Effector memory CD8-positive, alpha-beta T cell (primary cell): ENCODE measurements around the gene SLC35E2B.
"Not testable (repeated sequence)": the region's sequence is repeated elsewhere in the genome, so short reads cannot be mapped to it uniquely, and the experiment has no call there.

Experiments used
- ATAC-seq: fragments of 150-1000 bp; cut with Tn5 transposase; replicated peaks from 2 replicates; pipeline ENCODE4 v1.10.0; 2021; ENCODE audit warnings: mild to moderate bottlenecking, moderate library complexity
- DNase-seq, 3 experiments: peaks; one replicate each; pipeline ENCODE4 v3.0.0; 2021
- H3K27ac Mint-ChIP-seq, 2 donors: one replicate each; pipeline ENCODE4 v1.8.0; 2022; ENCODE audit warnings: mild to moderate bottlenecking in 2 of 2, mixed read lengths in 2 of 2, moderate library complexity in 2 of 2
- H3K27me3 Mint-ChIP-seq, 2 donors: one replicate each; pipeline ENCODE4 v1.8.0; 2022; ENCODE audit warnings: mixed read lengths in 2 of 2
- H3K36me3 Mint-ChIP-seq: one replicate; pipeline ENCODE4 v1.8.0; 2022; ENCODE audit warnings: mild to moderate bottlenecking, moderate library complexity, mixed read lengths; ENCODE audit not compliant: insufficient read depth
- H3K4me1 Mint-ChIP-seq, 2 donors: one replicate each; pipeline ENCODE4 v1.8.0; 2022; ENCODE audit warnings: low read depth in 2 of 2, mixed read lengths in 2 of 2
- H3K4me3 Mint-ChIP-seq, 2 donors: one replicate each; pipeline ENCODE4 v1.8.0; 2022; ENCODE audit warnings: mild to moderate bottlenecking in 2 of 2, mixed read lengths in 2 of 2, moderate library complexity in 2 of 2
- H3K9me3 Mint-ChIP-seq, 2 donors: one replicate each; pipeline ENCODE4 v1.8.0; 2022; ENCODE audit warnings: mixed read lengths in 2 of 2

The SLC35E2B gene

DNA sequence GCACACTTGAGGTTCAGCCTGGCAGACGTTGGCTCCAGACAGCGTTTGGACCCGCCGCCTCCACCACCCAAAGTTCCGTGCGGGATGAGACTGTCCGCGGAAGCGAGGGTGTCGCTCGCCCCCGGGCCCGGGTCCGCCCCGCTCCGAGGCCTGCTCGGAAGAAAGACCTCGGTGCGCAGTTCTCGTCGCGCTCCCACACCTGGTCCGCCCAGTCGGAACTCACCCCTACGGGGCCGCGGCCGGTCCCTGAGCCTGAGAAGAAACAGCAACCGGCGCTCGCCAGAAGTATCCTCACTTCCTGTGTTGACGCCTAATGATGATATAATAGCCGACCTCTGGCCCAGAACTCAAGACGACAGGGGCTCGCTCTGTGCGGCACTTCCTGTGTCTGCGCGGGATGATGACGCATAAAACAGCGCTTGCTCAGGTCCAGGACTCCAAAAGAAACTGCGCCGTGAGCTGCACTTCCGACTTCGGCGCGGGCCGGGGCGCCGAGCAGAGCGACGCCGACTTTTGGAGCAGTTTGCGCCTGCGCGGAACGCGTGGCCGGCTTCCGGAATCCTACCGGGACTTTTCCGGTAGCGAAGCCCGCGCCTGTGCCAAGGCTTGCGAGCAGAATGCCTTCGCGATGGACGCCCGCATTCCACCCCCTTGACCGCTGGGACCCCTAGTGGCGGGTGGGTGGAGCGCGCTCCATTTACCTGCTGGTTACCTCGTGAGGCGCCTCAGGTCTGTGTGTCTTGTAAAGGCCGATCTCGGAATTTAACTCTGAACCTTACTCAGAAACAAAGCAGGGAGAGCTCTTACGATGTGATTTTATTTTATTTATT is 31.7 kb upstream of the SLC35E2B start, which contains the start of gene CDK11A:
CDK11A (minus strand) TSS at position 323 of the 830 bp plus-strand sequence. CDS start 1,539 bp downstream, outside the sequence.
- ATAC-seq = peak; percentile 90
- not testable (repeated sequence) for H3K4me1 Mint-ChIP-seq, H3K9me3 Mint-ChIP-seq, H3K27me3 Mint-ChIP-seq
- Mint-ChIP-seq H3K36me3 (peaks cover 34% of the 10 kb centered on the region), H3K27ac (peak within 1 kb of the TSS; percentile 92 to 97), H3K4me3 (peak within 1 kb of the TSS; percentile 85 to 94)
- DNase-seq = peak; percentile 87 to 96 (median 88)

GRCh38 chr1:1721201-1721600 is 28.6 kb upstream of the SLC35E2B start:
- DNase-seq (no peak), ATAC-seq (no peak)
- Mint-ChIP-seq H3K27me3 (no peaks in the 10 kb centered on the region), H3K27ac (peak overlapping the region in 1 of 2 donors; percentile 19), H3K4me3 (no peak overlapping the region), H3K9me3 (no peaks in the 10 kb centered on the region), H3K4me1 (peaks cover 0 to 7% of the 10 kb centered on the region in 2 donors), H3K36me3 (peaks cover 46% of the 10 kb centered on the region)

- not testable (repeated sequence) for H3K27me3 Mint-ChIP-seq, H3K9me3 Mint-ChIP-seq, H3K4me3 Mint-ChIP-seq, H3K27ac Mint-ChIP-seq, H3K4me1 Mint-ChIP-seq, DNase-seq, ATAC-seq
- peaks cover 34% of the 10 kb centered on the region for H3K36me3 Mint-ChIP-seq
These were observed 22.7 kb upstream of the SLC35E2B start for GRCh38 chr1:1715109-1715883.

DNA sequence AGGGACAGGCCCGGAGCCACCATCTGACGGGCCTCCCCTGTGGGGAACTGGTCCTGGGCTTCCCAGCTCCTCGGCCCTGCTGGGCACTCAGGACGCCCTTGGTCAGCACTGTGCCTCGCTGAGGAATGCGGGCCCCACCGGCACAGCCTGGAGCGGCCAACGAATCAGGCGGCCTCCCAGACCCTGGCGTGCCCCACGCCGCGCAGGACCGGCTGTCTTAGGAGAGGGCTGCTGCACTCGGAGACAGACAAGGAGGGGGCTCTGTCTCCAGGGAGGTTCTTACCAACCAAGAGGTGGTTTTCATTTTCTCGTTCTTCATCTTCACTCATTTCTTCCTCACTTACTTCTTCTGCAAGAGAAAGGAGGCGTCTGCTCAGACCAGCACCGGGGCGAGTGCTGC is 15.3 kb upstream of the SLC35E2B start:
- not testable (repeated sequence) for H3K4me1 Mint-ChIP-seq, H3K9me3 Mint-ChIP-seq, ATAC-seq, DNase-seq, H3K36me3 Mint-ChIP-seq, H3K27ac Mint-ChIP-seq, H3K4me3 Mint-ChIP-seq, H3K27me3 Mint-ChIP-seq

- H3K27ac Mint-ChIP-seq, H3K9me3 Mint-ChIP-seq, H3K36me3 Mint-ChIP-seq, ATAC-seq, DNase-seq, H3K4me3 Mint-ChIP-seq, H3K27me3 Mint-ChIP-seq, H3K4me1 Mint-ChIP-seq: not testable (repeated sequence)
These were observed 14.6 kb upstream of the SLC35E2B start for GRCh38 chr1:1707241-1707640.

DNA sequence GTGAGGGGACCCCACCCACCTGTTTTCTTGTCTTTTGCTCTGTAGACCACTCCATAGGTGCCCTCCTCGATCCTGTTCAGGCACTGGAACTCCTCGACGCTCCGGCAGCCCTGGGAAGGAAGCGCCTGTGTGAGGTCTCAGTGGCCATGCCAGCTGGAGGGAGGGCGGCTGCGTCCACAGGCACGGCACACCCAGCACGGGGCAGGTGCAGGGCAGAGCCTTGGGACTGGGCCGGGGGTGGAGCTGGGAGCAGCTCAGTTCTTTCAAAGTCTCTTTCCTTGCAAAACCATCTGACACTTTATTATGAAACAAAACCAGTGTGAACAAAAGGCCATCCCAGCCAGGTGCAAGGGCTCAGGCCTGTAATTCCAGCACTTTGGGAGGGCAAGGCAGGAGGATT is 13.0 kb upstream of the SLC35E2B start:
- H3K27me3 Mint-ChIP-seq, DNase-seq, ATAC-seq, H3K4me3 Mint-ChIP-seq, H3K36me3 Mint-ChIP-seq, H3K9me3 Mint-ChIP-seq, H3K4me1 Mint-ChIP-seq, H3K27ac Mint-ChIP-seq: not testable (repeated sequence)

DNA sequence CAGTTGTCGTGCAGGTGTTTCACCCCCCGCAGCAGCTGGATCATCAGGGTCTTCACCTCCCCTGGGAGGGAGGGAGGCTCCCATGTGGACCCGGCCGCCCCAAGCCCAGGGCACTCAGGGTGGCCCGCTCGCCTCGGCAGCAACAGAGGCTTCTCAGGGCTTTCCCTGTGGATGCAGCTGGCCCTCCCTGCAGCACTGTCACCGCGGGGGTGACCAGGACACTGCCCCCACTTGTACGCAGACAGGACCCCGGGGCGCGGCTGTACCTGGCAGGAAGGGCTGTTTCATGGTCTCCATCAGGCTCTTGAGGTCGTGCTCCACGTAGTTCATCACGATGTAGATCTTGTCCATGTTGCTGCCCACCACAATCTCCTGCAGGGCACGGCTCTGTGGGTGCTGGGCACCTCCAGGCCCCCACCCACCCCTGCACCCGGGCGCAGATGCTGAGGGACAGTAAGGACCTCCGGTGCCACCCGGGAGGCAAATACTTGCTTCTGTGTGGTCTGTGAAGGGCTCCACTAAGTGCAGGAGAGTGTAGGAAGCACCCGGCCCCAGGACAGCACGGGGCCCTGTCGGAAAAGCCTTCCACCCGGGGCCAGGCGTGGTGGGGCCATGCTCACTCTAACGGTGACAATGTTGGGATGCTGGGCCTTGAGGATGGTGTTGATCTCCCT is 11.8 kb upstream of the SLC35E2B start:
- H3K4me1 Mint-ChIP-seq, ATAC-seq, H3K9me3 Mint-ChIP-seq, DNase-seq, H3K27ac Mint-ChIP-seq, H3K36me3 Mint-ChIP-seq, H3K4me3 Mint-ChIP-seq, H3K27me3 Mint-ChIP-seq: not testable (repeated sequence)

DNA sequence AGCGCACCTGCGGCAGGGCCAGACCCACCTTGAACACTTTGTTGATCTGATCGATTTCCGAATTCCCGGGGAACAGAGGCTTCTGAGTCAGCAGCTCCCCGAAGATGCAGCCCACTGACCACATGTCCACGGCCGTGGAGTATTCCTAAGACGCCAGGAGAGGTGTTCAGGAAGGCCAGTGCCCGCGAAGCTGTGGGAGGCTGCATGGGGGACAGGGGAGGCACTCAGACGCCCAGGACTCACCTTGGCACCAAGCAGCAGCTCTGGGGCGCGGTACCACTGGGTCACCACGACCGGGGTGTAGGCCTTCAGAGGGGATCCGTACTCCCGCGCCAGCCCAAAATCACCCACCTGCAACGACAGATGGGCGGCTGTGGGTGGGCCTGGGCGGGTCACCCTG is 11.2 kb upstream of the SLC35E2B start:
- DNase-seq (no peak), ATAC-seq (no peak)
- Mint-ChIP-seq H3K4me1 (no peaks in the 10 kb centered on the region), H3K27me3 (no peaks in the 10 kb centered on the region), H3K36me3 (peaks cover 5% of the 10 kb centered on the region), H3K9me3 (no peaks in the 10 kb centered on the region), H3K27ac (no peak overlapping the region), H3K4me3 (no peak overlapping the region)

DNA sequence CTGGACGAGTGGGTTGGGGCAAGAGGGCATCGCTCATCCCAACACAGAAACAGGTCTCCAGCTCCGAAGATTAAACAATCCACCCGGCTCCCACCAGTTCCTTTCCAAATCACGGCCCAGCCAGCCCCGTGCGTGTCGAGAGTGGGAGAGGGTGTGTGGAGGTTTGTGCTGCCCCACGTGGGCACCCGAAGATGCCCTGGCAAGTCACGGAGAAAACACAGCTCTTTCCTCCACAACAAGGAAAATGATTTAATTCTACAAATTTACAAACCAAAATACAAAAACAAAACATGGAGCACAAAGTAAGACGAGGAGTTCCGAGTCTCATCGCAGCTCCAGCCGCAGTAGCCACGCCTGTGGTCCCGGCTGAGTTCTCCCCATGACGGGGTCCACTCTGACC is 9.9 kb upstream of the SLC35E2B start:
- H3K27ac Mint-ChIP-seq, H3K4me1 Mint-ChIP-seq, H3K4me3 Mint-ChIP-seq, H3K36me3 Mint-ChIP-seq, H3K27me3 Mint-ChIP-seq, DNase-seq, H3K9me3 Mint-ChIP-seq, ATAC-seq: not testable (repeated sequence)

- not testable (repeated sequence) for H3K36me3 Mint-ChIP-seq, H3K4me1 Mint-ChIP-seq, H3K4me3 Mint-ChIP-seq, H3K27ac Mint-ChIP-seq, ATAC-seq, H3K27me3 Mint-ChIP-seq, H3K9me3 Mint-ChIP-seq, DNase-seq
These were observed 8.0 kb upstream of the SLC35E2B start for GRCh38 chr1:1700557-1700956.

GRCh38 chr1:1700067-1700466 is 7.5 kb upstream of the SLC35E2B start:
- peak; percentile 68 for ATAC-seq
- not testable (repeated sequence) for H3K27ac Mint-ChIP-seq, H3K27me3 Mint-ChIP-seq, H3K4me3 Mint-ChIP-seq, H3K4me1 Mint-ChIP-seq, H3K9me3 Mint-ChIP-seq, H3K36me3 Mint-ChIP-seq, DNase-seq

DNA sequence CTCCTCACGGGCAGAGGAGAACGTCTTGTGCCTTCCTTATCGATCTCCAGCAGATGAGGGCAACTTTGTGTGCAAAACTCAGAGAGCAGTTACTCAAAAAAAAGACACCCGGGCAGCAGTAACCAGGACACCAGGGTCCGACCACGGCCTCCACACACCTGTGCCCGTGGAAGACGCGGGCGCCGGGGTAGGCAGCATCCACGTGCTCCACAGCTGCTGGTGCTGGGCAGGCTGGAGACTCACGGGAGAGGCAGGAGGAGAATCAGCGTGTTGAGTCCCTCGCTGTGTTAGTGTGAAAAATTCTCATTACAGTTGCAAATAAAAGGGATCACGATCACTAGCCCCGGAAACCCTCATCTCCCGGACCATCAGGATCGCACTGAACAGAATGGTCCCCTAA is 6.5 kb upstream of the SLC35E2B start:
- H3K36me3 Mint-ChIP-seq, H3K4me3 Mint-ChIP-seq, H3K27ac Mint-ChIP-seq, H3K4me1 Mint-ChIP-seq, DNase-seq, ATAC-seq, H3K27me3 Mint-ChIP-seq, H3K9me3 Mint-ChIP-seq: not testable (repeated sequence)

DNA sequence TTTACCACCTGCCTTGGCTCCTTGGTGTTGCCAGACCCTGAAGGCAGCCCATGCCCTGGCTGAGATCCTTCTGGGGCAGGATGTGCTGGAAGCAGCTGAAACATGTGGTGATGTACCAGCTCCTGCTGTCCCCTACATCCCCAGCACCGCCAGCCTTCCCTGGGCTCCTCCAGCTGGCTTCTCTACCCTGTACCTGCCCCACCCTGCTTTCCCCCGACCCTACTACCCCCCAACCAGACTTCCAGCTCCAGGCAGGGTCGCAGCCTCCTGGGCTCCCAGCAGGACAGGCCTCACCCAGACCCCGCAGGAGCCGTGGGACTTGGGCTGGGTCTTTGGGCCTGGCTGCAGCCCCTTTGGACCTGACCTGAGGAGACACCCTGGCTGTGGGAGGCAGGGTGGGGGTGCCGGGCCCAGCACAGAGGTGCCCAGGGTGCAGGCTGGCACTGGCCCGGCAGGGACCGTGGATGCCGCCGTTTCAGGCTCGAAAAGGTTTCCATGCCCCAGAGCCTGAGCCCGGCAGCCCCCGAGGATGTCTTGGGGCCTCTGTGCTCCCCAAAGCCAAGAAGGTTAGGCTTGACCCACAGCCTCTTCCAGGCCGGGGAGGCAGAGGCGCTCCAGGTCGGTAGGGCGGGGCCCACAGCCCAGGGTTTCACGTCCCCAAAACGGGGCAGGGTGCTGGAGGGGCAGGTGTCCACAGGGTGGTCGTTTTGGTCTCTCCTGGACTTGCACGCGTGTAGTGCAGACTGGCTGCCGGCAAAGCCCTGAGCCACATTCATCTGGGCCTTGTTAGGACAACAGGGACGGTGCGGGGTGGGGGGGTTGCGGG is 5.0 kb upstream of the SLC35E2B start:
- not testable (repeated sequence) for H3K4me3 Mint-ChIP-seq, H3K27ac Mint-ChIP-seq, H3K36me3 Mint-ChIP-seq, DNase-seq, H3K27me3 Mint-ChIP-seq, H3K9me3 Mint-ChIP-seq, H3K4me1 Mint-ChIP-seq, ATAC-seq
